Raji (cell line): Measurements from ENCODE around the gene TMCC3.

Source experiments
- POLR2A ChIP-seq: IDR thresholded peaks from 2 replicates; pipeline ENCODE4 v1.6.1; 2011; ENCODE audit warnings: low read depth, low read length, control low read depth; ENCODE audit not compliant: insufficient read depth

Gene TMCC3

GRCh38 chr12:94656556-94656955, 6.2 kb upstream of the TMCC3 start:
- TF ChIP-seq POLR2A: no peak

- no peak for TF ChIP-seq POLR2A
These were observed 811 bp downstream of the TMCC3 start for GRCh38 chr12:94649349-94650142.

DNA sequence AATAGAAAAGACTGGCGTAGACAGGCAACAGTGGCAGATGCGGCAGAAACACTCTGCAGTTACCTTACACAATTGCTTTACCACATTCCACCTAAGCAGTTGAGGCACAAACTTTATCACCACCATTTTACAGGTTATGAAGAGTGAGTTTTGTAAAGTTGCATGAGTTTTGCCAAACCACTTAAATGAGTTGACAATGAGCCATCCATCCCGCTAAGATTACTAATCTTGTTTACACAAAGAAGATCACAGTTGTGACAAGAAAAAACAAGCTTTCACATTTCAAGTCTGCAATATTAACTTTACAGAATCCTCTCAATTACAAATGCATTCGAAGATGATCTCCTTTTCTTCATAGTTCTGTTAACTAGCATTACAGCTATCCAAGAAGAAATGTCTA, 1.8 kb downstream of the TMCC3 start:
- TF ChIP-seq POLR2A: no peak

- no peak for TF ChIP-seq POLR2A
These were observed 6.0 kb downstream of the TMCC3 start for GRCh38 chr12:94644141-94644979.

- no peak for TF ChIP-seq POLR2A
These were observed 6.8 kb downstream of the TMCC3 start for GRCh38 chr12:94643606-94644005.

DNA sequence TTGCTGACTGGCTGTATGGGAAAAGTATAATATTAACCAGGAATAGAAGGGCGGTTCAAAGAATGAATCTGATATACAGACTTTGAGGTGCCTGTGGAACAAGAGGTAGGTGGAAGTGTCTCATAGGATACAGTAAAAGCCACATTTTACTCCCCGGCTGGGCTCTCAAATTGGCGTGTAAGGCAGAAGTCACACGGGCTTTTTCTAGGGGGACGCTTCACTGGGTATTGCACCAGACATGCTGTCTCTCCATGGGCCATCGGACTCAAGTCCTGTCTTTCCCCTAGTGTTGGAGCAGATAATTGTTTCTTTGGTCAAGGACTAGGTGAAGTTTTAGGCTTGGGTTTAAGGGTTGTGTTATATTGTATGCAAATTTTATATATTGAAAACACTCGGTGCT, 9.1 kb downstream of the TMCC3 start:
- TF ChIP-seq POLR2A: no peak

- TF ChIP-seq POLR2A: no peak
These were observed 10.0 kb downstream of the TMCC3 start for GRCh38 chr12:94640134-94640928.

GRCh38 chr12:94638521-94638920, 11.8 kb downstream of the TMCC3 start:
- TF ChIP-seq POLR2A: no peak

DNA sequence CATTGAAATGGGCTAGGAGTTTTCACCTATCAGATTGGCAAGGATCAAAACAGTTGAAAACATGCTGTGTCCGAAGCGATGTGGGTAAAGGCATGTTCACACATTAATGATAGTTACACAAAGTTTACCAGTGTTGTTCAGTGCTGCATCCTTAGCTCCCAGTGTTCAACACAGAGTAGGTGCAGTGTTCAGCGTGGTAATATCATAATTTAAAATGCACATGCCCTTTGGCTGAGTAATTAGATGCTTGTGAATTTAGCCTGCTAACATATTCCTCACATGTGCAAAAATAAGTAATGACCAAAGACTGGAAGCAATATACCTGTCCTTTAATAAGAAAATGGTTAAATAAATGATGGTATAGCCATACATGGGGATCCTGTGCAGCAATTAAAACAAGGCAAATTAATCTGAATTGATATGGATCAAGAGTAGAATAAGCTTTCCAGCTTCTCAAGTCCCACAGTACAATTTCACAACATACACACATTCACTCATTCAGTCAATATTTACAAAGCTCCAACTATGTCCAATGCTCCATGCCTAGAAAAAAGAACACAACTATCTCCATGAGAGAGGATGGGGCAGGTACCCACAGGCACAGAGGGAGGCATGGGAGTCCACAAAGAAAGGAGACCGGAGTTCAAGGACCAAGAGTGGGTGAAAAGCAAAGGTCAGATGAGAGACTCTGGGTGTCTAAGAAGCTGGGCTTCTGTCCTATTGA, 12.8 kb downstream of the TMCC3 start:
- no peak for TF ChIP-seq POLR2A

DNA sequence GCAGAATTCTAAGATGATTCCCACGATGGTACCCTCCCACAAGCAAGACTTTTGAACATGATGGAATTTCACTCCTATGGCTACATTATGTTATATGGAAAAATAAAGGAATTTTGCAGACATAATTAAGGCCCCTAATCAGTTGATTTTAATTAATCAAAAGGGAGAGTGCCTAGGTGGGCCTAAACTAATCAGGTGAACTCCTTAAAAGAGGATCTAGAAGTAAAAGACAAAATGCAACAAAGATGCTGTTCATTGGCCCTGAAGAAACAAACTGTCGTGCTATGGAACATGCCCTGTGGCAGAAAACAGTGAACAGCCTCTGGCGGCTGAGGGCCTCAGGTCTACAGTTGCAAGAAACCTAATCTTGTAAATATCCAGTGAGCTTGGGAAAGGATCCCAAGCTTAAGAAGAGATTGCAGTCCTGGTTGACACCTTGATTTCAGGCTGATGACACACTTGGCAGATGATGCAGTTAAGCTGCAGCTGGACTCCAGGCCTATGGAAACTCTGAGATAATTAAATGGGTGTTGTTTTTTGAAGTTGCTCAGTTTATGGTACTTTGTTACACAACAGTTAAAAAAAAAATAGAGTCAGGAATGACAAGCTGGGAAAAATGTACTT, 13.8 kb downstream of the TMCC3 start:
- TF ChIP-seq POLR2A: no peak

DNA sequence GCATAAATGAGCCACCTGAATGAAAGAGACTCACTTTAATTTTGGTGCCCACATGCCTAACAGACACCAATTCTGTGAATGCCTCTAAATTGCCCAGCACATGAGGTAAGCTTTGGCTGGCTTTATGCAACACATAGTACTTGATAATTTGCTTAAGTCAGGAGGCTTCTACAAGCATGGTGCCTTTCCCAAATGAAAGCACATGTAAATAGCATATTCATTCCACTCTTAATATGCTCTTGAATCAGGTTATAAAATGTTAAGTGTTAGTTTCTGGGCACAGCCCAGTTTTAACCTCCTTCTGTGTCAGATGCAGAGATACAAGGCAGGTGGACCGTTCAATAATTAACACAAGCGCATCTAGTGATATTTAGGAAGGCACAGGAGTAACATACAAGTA, 15.6 kb downstream of the TMCC3 start:
- TF ChIP-seq POLR2A: no peak

DNA sequence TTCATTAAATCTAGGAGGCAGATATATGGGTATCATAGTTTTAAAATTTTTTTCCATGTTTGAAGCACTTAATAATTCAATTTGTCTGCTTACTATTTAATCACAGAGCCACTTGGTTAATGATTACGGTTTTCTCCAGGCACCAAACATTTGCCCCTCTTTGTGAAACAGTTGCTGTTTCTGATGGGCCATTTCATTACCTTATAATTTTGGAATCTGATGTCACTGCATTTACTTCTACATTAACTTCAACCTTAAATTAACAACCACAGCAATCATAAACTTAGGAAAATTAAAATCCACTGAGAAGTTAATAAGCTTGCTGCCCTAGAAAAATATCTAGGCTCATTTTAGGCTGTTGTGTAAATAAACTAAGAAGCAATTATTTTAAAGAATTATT, 17.0 kb downstream of the TMCC3 start:
- no peak for TF ChIP-seq POLR2A

- no peak for TF ChIP-seq POLR2A
These were observed 19.3 kb downstream of the TMCC3 start for GRCh38 chr12:94631058-94631457.

GRCh38 chr12:94628819-94629472, 21.4 kb downstream of the TMCC3 start:
- no peak for TF ChIP-seq POLR2A
